Iris pigment epithelial cell (primary cell): ENCODE results near the gene NCOA3.
"Not testable (repeated sequence)": the region's sequence is repeated elsewhere in the genome, so short reads cannot be mapped to it uniquely, and the experiment has no call there.

Source experiments
- DNase-seq: peaks from one replicate; pipeline ENCODE4 v3.0.0-alpha.2; 2011; ENCODE audit warnings: low read depth

Gene NCOA3

DNA sequence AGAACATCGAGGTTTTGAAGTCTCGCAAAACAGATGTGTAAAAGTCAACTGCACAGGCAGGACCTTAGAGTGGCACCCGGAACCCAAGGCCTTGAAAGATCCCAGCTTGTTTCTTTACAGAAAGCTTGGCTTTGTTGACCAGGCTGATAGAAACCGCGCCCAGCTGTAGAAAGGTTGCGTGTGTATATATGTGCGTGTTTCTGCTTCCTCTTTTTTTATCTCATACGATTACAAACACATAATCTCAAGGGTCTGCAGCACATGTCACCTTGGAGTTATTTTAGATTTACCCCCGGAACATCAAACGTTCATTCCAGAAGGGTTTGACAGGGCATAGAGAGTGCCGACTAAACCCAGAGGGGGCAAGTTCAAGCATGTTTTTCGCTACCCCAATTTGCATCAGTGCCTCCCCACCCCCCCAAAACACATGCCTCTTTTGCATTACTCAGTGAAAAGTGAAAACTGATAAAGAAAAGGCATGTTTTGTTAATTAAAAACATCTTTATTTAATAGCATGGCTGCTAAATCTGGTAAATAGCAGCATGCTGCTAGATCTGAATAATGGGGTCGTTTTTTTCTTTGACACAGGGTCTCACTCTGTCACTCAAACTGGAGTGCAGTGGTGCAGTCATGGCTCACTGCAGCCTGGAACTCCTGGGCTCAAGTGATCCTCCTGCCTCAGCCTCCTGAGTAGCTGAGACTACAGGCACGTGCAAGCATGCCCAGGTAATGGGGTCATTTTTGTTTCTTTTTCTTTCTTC lies 33.2 kb upstream of the NCOA3 start:
- no peak for DNase-seq

GRCh38 chr20:47475419-47476044 lies 26.2 kb upstream of the NCOA3 start:
- no peak for DNase-seq

- DNase-seq: no peak
Observed at GRCh38 chr20:47476452-47476851, 25.2 kb upstream of the NCOA3 start.

DNA sequence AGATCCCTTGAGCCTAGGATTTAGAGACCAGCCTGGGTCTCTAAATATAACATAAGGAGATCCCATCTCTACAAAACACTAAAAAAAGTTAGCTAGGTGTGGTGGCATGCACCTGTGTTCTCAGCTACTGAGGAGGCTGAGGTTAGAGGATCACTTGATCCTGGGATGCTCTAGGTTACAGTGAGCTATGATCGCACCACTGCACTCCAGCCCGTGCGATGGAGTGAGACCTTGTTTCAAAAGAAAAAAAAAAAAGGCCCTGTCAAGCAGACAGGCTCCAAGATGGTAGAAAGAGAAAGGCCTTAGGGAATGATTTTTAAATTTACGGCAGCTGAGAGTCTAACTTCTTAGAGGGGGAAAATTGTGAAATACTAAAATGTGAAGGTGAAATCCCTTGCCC lies 22.6 kb upstream of the NCOA3 start:
- DNase-seq: no peak

GRCh38 chr20:47479506-47479905 lies 22.2 kb upstream of the NCOA3 start:
- no peak for DNase-seq

DNA sequence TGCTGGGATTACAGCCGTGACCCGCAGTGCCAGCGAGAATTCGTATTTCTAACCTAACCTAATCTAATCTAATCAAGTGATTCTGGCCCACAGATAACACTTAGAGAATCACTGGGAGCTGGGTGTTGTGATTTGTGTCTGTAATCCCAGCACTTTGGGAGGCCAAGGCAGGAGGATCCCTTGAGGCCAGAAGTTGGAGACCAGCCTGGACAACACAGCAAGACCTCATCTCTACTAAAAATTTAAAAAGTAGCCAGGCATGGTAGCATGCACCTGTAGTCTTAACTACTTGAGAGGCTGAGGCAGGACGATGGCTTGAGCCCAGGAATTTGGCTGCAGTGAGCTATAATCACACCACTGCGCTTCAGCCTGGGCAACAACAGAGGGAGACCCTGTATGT lies 21.4 kb upstream of the NCOA3 start:
- DNase-seq: no peak

DNA sequence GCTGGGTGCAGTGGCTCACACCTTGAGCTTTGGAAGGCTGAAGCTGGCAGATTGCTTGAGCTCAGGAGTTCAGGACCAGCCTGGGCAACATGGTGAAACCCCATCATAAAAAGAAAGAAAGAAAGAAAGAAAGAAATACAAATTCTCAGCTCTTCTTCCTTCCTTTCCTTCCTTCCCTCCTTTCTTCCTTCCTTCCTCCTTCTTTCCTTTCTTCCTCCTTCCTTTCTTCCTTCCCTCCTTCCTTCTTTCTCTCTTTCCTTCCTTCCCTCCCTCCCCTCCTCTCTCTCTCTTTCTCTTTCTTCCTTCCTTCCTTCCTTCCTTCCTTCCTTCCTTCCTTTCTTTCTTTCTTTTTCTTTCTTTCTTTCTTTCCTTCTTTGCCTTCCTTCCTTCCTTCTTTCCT lies 21.0 kb upstream of the NCOA3 start:
- no peak for DNase-seq

DNA sequence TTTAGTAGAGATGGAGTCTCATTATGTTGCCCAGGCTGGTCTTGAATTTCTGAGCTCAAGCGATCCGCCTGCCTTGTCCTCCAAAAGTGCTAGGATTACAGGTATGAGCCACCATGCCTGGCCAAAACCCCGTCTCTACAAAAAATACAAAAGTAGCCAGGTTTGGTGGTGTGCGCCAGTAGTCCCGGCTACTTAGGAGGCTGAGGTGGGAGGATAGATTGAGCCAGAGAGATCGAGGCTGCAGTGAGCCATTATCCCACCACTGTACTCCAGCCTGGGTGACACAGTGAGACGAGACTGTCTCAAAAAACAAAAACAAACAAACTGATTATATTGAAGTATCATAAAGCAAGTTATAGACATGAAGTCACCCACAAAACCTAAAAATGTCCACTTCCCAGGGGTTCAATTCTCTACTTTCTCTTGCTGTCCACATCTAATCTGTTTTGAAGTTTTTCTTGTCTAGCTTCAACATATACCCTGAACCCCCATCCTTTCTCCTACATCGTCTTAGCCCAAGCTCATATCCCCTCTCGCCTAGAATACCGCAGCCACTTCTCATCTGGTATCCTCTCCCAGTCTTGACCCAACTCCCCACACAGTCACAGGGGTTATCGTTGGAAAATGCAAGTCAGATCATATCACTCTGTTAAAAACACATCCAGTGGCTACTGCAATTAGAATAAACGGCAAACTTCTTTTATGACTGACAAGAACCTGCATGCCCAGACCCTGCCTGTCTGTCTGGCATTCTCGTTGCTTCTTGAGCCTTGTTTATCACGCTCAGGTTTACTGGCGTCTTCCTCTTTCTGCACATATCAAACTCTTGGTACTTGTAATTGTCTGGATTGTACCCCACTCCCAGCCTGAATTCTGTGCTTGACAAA lies 20.1 kb upstream of the NCOA3 start:
- no peak for DNase-seq

DNA sequence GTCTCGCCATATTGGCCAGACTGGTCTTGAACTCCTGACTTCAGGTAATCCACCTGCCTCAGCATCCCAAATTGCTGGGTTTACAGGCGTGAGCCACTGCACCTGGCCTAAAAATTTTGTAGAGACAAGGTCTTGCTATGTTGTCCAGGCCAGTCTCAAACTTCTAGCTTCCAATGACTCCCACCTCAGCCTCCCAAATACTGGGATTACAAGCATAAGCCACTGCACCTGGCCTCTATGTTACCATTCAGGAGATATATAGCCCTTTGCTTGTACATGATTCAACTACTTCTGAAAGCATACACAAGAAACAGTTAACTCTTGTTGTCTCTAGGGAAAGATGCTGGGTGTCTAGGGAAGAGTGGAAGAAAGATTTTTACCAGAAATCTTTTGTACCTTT lies 19.0 kb upstream of the NCOA3 start:
- no peak for DNase-seq

DNA sequence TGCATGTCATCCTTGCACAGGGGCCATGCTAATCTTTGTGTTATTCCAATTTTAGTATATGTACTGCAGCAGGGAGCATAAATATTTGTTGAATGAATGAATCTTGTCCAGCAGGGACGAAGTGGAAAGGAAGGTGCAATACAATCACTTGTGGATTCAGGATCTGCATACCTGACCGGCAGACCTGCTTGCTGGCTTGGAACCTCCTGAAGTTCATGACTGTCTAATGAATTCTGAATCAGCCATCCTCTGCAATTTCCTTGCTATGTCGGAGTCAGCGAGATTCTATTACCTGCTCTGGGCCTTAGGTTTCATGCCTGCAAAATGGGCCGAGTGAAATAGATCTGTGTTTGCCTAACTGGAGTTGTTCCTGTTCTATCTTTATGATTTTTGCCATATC lies 17.4 kb upstream of the NCOA3 start:
- DNase-seq: no peak

- DNase-seq: peak; percentile 32
Observed at GRCh38 chr20:47487175-47487917, 14.3 kb upstream of the NCOA3 start.

- no peak for DNase-seq
Observed at GRCh38 chr20:47489448-47489872, 12.2 kb upstream of the NCOA3 start.

GRCh38 chr20:47490795-47491194 lies 10.9 kb upstream of the NCOA3 start:
- DNase-seq: no peak

- no peak for DNase-seq
Observed at GRCh38 chr20:47492284-47492683, 9.4 kb upstream of the NCOA3 start.

DNA sequence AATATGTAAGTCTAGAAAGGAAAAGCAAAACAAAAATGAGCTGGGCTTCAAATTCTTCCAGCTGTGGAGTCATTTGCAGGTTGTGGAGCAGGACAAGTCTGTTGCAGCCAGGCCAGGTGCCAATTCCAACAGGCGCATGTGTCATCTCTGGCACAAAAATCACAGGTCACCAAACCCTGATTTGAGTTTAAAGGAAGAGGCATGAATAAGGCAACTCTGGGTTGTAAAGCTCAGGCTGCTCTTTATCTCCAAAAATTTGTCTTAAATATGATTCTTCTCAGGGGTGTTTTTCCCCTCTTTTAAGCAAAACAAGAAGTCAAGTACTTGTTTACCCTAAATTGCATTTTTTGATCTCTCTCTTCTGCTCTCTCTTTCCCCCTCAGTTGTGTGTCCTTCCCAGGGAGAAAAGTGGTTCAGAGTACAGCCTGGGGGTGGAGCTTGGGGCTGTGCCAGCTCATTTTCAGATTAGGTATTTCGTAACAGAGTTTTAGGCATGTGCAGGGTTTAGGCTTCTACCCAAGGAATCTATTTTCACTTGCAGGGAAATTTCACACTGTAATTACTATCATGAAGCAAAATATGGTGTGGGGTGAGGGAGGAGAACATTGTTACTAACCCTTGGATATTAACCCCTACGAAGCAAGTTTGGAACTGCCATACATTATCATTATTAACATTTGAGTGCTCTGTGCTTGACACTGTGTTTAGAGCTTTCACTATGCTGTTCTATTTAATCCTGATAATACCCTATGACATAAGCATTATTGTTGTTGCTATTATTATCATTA lies 8.3 kb upstream of the NCOA3 start:
- peak; percentile 83 for DNase-seq

- no peak for DNase-seq
Observed at GRCh38 chr20:47493963-47494293, 7.8 kb upstream of the NCOA3 start.

DNA sequence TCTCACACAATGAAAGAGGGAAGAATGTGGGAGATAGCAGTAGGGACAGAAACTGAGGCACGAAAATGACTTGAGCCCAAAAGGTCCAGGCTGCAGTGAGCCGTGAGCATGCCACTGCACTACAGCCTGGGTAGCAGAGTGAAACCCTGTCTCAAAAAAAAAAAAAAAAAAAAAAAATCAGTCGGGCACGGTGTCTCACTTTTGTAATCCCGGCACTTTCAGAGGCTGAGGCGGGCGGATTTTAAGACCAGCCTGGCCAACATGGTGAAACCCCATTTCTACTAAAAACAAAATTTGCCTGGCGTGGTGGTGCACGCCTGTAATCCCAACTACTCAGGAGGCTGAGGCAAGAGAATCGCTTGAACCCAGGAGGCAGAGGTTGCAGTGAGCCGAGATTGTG lies 7.1 kb upstream of the NCOA3 start:
- not testable (repeated sequence) for DNase-seq

- no peak for DNase-seq
Observed at GRCh38 chr20:47496118-47496517, 5.6 kb upstream of the NCOA3 start.

- DNase-seq: no peak
Observed at GRCh38 chr20:47498606-47499005, 3.1 kb upstream of the NCOA3 start.

DNA sequence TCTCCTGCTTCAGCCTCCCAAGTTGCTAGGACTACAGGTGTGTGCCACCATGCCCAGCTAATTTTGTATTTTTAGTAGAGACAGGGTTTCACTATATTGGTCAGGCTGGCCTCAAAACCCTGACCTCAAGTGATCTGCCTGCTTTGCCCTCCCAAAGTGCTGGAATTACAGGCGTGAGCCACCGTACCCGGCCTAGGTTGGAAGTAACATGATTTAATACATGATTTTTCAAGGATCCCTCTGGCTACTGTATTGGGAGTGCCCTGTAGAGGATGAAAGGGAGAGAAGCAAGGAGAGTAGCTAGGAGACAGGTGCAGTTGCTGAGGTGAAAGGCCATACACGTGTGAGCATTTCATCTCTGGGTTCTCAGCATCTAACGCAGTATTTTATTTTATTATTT lies 2.6 kb upstream of the NCOA3 start:
- DNase-seq: no peak

DNA sequence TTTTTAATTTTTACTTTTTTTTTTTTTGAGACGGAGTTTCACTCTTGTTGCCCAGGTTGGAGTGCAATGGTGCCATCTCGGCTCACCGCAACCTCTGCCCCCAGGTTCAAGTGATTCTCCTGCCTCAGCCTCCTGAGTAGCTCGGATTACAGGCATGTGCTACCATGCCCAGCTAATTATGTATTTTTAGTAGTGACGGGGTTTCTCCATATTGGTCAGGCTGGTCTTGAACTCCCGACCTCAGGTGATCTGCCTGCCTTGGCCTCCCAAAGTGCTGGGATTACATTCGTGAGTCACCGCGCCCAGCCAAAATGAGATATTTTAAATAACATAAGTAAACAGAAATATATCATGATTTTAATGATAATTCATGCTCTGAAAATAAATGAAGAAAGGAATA lies 1.6 kb upstream of the NCOA3 start:
- not testable (repeated sequence) for DNase-seq

DNA sequence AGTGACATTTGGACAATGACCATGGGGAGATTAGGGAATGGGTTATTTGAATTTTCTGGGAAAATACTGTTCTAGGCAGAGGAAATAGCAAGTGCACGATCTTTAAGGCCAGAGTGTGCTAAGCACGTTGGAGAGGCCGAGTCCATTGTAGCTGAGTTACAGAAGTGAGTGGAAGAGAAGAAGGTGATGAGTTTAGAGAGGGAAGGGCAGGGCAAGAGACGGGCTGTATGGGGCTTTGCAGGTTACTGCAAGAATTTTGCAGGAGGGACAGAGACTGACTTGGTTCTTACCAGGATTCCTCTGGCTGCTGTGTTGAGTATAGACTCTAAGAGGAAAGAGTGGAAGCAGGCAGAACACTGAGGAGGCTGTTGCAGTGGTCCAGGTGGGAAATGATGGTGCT lies 1.1 kb upstream of the NCOA3 start:
- DNase-seq: no peak
